Mucosa of descending colon (tissue), 3 donors: Measurements from ENCODE around the gene ADGRF3. TPM values are rescaled to one million over a fixed set of nuclear protein-coding genes. Genes with fewer than 3 reads are reported as not detected.
"Not testable (repeated sequence)": the region's sequence is repeated elsewhere in the genome, so short reads cannot be mapped to it uniquely, and the experiment has no call there.

ENCODE experiments used
- ATAC-seq: fragments of 200-7000 bp; cut with Tn5 transposase; one replicate; pipeline ENCODE4 v1.9.1; 2020; ENCODE audit warnings: mild to moderate bottlenecking, moderate library complexity
- DNase-seq, 3 donors: peaks; one replicate each; pipeline ENCODE4 v3.0.0-alpha.2; 2020
- H3K36me3 ChIP-seq: fragments of 200-600 bp; one replicate; pipeline ENCODE4 v1.8.0; 2021; ENCODE audit warnings: low read depth, mild to moderate bottlenecking
- H3K4me1 ChIP-seq: fragments of 200-600 bp; one replicate; pipeline ENCODE4 v1.8.0; 2021; ENCODE audit warnings: low read depth, mild to moderate bottlenecking
- H3K4me3 ChIP-seq: fragments of 200-600 bp; one replicate; pipeline ENCODE4 v1.8.0; 2021; ENCODE audit warnings: mild to moderate bottlenecking
- H3K9me3 ChIP-seq: fragments of 200-600 bp; one replicate; pipeline ENCODE4 v1.8.0; 2021; ENCODE audit warnings: mild to moderate bottlenecking
- CTCF ChIP-seq: fragments of 200-600 bp; IDR thresholded peaks from one replicate; pipeline ENCODE4 v1.8.0; 2022; ENCODE audit warnings: antibody characterized with exemption, mild to moderate bottlenecking
- intact Hi-C, 2 donors: fragments of 100-400 bp; cut with DNase I in 1 of 2; cut with micrococcal nuclease in 1 of 2; formaldehyde crosslinking; loops; one replicate each; pipeline versions ENCODE4 v1.11.0 to v1.11.1; 2022; cut with DNase I, micrococcal nuclease
- total RNA-seq, 3 donors: library from RNA; stranded (reverse); fragmentation: NEBNext Ultra II Directional in 2 of 3; extraction: Animal tissue kit (Norgen Biotek cat#: 25700) in 2 of 3; gene quantifications; one replicate each; pipeline versions ENCODE4 v1.2.1 to v1.2.4, GENCODE V29; 2021 to 2023
- donor health status: DM: no; HTN: no; CAD: no; lungs with moderate emphysema.
- donor health status: DM: no; HTN: no; CAD: no.
- donor health status: DM: no; HTN: yes; CAD: no.

Gene ADGRF3
- total RNA-seq, 3 donors from 2014 or later, result 0.13 to 0.77 (median 0.32) TPM

GRCh38 chr2:26327291-26328272 is 19.0 kb downstream of the ADGRF3 start:
- no peaks in the 10 kb centered on the region for H3K9me3 ChIP-seq
- no peak for DNase-seq
- H3K4me1 ChIP-seq, result no peaks in the 10 kb centered on the region
- ATAC-seq, result no peak
- no peaks in the 10 kb centered on the region for H3K36me3 ChIP-seq
- H3K4me3 ChIP-seq, result no peak overlapping the region
- intact Hi-C loops, result no loop called here
- TF ChIP-seq CTCF, result no peak

GRCh38 chr2:26326514-26326913 is 20.1 kb downstream of the ADGRF3 start:
- intact Hi-C loops, result no loop called here
- Histone ChIP-seq H3K4me1 (no peaks in the 10 kb centered on the region), H3K9me3 (no peaks in the 10 kb centered on the region), H3K4me3 (no peak overlapping the region), H3K36me3 (no peaks in the 10 kb centered on the region)
- ATAC-seq (no peak), DNase-seq (no peak)
- TF ChIP-seq CTCF, result no peak

GRCh38 chr2:26325851-26326250 is 20.7 kb downstream of the ADGRF3 start:
- H3K4me3 ChIP-seq, result no peak overlapping the region
- no peaks in the 10 kb centered on the region for H3K9me3 ChIP-seq
- H3K36me3 ChIP-seq, result no peaks in the 10 kb centered on the region
- ATAC-seq, result no peak
- TF ChIP-seq CTCF, result no peak
- no peaks in the 10 kb centered on the region for H3K4me1 ChIP-seq
- DNase-seq, result no peak
- intact Hi-C loops, result no loop called here

GRCh38 chr2:26324903-26325302 is 21.7 kb downstream of the ADGRF3 start:
- no peak for ATAC-seq
- no peak for DNase-seq
- Histone ChIP-seq H3K36me3 (no peaks in the 10 kb centered on the region), H3K4me1 (no peaks in the 10 kb centered on the region), H3K9me3 (no peaks in the 10 kb centered on the region), H3K4me3 (no peak overlapping the region)
- no peak for TF ChIP-seq CTCF
- intact Hi-C loops, result no loop called here

- H3K9me3 ChIP-seq, ATAC-seq, H3K36me3 ChIP-seq, intact Hi-C loops, H3K4me3 ChIP-seq, H3K4me1 ChIP-seq, DNase-seq: not testable (repeated sequence)
These were observed 22.1 kb downstream of the ADGRF3 start for GRCh38 chr2:26324479-26324878.

- TF ChIP-seq CTCF, result no peak
- no peaks in the 10 kb centered on the region for H3K4me1 ChIP-seq
- intact Hi-C loops, result no loop called here
- DNase-seq, result no peak
- no peak overlapping the region for H3K4me3 ChIP-seq
- no peaks in the 10 kb centered on the region for H3K9me3 ChIP-seq
- no peaks in the 10 kb centered on the region for H3K36me3 ChIP-seq
- no peak for ATAC-seq
These were observed 27.6 kb downstream of the ADGRF3 start for GRCh38 chr2:26318950-26319349.
